H9 (cell line): ENCODE results near the gene ERGIC3. TPM values are rescaled to one million over a fixed set of nuclear protein-coding genes. Genes with fewer than 3 reads are reported as not detected.

ENCODE experiments used
- DNase-seq: peaks from one replicate; pipeline ENCODE4 v3.0.0-alpha.2; 2017
- H2AFZ ChIP-seq: one replicate; pipeline ENCODE4 v1.6.1; 2013; ENCODE audit warnings: mild to moderate bottlenecking, low read length, control low read depth, moderate library complexity
- H2AK5ac ChIP-seq: 2 replicates; pipeline ENCODE4 v1.6.1; 2013; ENCODE audit warnings: low read length, control low read depth, mixed read lengths; ENCODE audit not compliant: insufficient read length
- H2BK120ac ChIP-seq: one replicate; pipeline ENCODE4 v1.6.1; 2013; ENCODE audit warnings: low read depth, mild to moderate bottlenecking, low read length, control low read depth, inconsistent platforms; ENCODE audit not compliant: poor library complexity, severe bottlenecking
- H2BK12ac ChIP-seq: 2 replicates; pipeline ENCODE4 v1.6.1; 2013; ENCODE audit warnings: low read length, control low read depth, mixed read lengths, low read depth; ENCODE audit not compliant: insufficient read length
- H2BK15ac ChIP-seq: 2 replicates; pipeline ENCODE4 v1.6.1; 2013; ENCODE audit warnings: low read depth, low read length, control low read depth
- H2BK20ac ChIP-seq: one replicate; pipeline ENCODE4 v1.6.1; 2013; ENCODE audit warnings: low read depth, mild to moderate bottlenecking, low read length, control low read depth, inconsistent platforms; ENCODE audit not compliant: poor library complexity, severe bottlenecking
- H2BK5ac ChIP-seq: 2 replicates; pipeline ENCODE4 v1.6.1; 2013; ENCODE audit warnings: low read length, control low read depth, mixed read lengths; ENCODE audit not compliant: insufficient read length
- H3K14ac ChIP-seq: 2 replicates; pipeline ENCODE4 v1.6.1; 2013; ENCODE audit warnings: low read length, control low read depth; ENCODE audit not compliant: insufficient read depth
- H3K18ac ChIP-seq: 2 replicates; pipeline ENCODE4 v1.6.1; 2013; ENCODE audit warnings: low read depth, mild to moderate bottlenecking, mixed read lengths, low read length, control low read depth; ENCODE audit not compliant: insufficient read length
- H3K23ac ChIP-seq: 2 replicates; pipeline ENCODE4 v1.6.1; 2013; ENCODE audit warnings: low read length, control low read depth, mixed read lengths, low read depth; ENCODE audit not compliant: insufficient read length
- H3K23me2 ChIP-seq: 2 replicates; pipeline ENCODE4 v1.6.1; 2013; ENCODE audit warnings: low read depth, mild to moderate bottlenecking, mixed read lengths, low read length, control low read depth; ENCODE audit not compliant: insufficient read length, poor library complexity, severe bottlenecking
- H3K27ac ChIP-seq: 2 replicates; pipeline ENCODE4 v1.5.1; 2013; ENCODE audit warnings: low read length, control low read depth, mixed read lengths, low read depth; ENCODE audit not compliant: insufficient read length
- H3K27me3 ChIP-seq: 2 replicates; pipeline ENCODE4 v1.6.1; 2013; ENCODE audit warnings: low read length, control low read depth, inconsistent platforms; ENCODE audit not compliant: insufficient read depth
- H3K4ac ChIP-seq: 2 replicates; pipeline ENCODE4 v1.6.1; 2013; ENCODE audit warnings: low read depth, mild to moderate bottlenecking, control low read depth, inconsistent platforms, low read length, moderate library complexity
- H3K4me1 ChIP-seq: 2 replicates; pipeline ENCODE4 v1.6.1; 2013; ENCODE audit warnings: low read length, control low read depth, inconsistent platforms; ENCODE audit not compliant: insufficient read depth
- H3K4me2 ChIP-seq: 2 replicates; pipeline ENCODE4 v1.6.1; 2013; ENCODE audit warnings: low read length, control low read depth, mixed read lengths; ENCODE audit not compliant: insufficient read length, insufficient read depth
- H3K56ac ChIP-seq: 2 replicates; pipeline ENCODE4 v1.6.1; 2013; ENCODE audit warnings: low read depth, mild to moderate bottlenecking, mixed read lengths, low read length, control low read depth; ENCODE audit not compliant: insufficient read length
- H3K79me1 ChIP-seq: 2 replicates; pipeline ENCODE4 v1.6.1; 2013; ENCODE audit warnings: low read depth, mild to moderate bottlenecking, moderate library complexity, low read length, control low read depth, inconsistent platforms; ENCODE audit not compliant: insufficient read depth, poor library complexity, severe bottlenecking
- H3K79me2 ChIP-seq: 2 replicates; pipeline ENCODE4 v1.6.1; 2013; ENCODE audit warnings: low read length, control low read depth, inconsistent platforms; ENCODE audit not compliant: insufficient read depth
- H3K9ac ChIP-seq: 2 replicates; pipeline ENCODE4 v1.6.1; 2013; ENCODE audit warnings: low read length, control low read depth, mixed read lengths; ENCODE audit not compliant: insufficient read length; ENCODE audit errors: extremely low read depth
- H3K9me3 ChIP-seq: one replicate; pipeline ENCODE4 v1.6.1; 2013; ENCODE audit warnings: low read depth, low read length, inconsistent platforms; ENCODE audit not compliant: control insufficient read depth
- H3T11ph ChIP-seq: one replicate; pipeline ENCODE4 v1.6.1; 2013; ENCODE audit warnings: mild to moderate bottlenecking, low read length, control low read depth, inconsistent platforms
- H4K20me1 ChIP-seq: one replicate; pipeline ENCODE4 v1.6.1; 2013; ENCODE audit not compliant: control insufficient read depth, insufficient read length, insufficient read depth
- H4K5ac ChIP-seq: 2 replicates; pipeline ENCODE4 v1.6.1; 2013; ENCODE audit warnings: low read depth, mild to moderate bottlenecking, mixed read lengths, low read length, control low read depth; ENCODE audit not compliant: insufficient read length
- H4K8ac ChIP-seq: replicated peaks from 2 replicates; pipeline ENCODE4 v1.6.1; 2013; ENCODE audit warnings: low read length, control low read depth, mixed read lengths, low read depth; ENCODE audit not compliant: insufficient read length
- H4K91ac ChIP-seq: 2 replicates; pipeline ENCODE4 v1.6.1; 2013; ENCODE audit warnings: low read depth, mild to moderate bottlenecking, moderate library complexity, mixed read lengths, low read length, control low read depth; ENCODE audit not compliant: insufficient read length
- H3K27ac Mint-ChIP-seq, 3 experiments: 2 replicates in 2 of 3; 3 replicates in 1 of 3; pipeline ENCODE4 v1.8.0; 2020 to 2021; ENCODE audit warnings: mixed read lengths in 3 of 3, mild to moderate bottlenecking in 1 of 3, moderate library complexity in 1 of 3
- H3K27me3 Mint-ChIP-seq: 2 replicates; pipeline ENCODE4 v1.8.0; 2021; ENCODE audit warnings: low read depth, mild to moderate bottlenecking, moderate library complexity, mixed read lengths
- H3K36me3 Mint-ChIP-seq, 3 experiments: 2 replicates in 2 of 3; 3 replicates in 1 of 3; pipeline ENCODE4 v1.8.0; 2020 to 2021; ENCODE audit warnings: low read depth in 3 of 3, mixed read lengths in 3 of 3; ENCODE audit not compliant: insufficient read depth in 1 of 3
- H3K4me1 Mint-ChIP-seq, 2 experiments: 2 replicates each; pipeline ENCODE4 v1.8.0; 2020; ENCODE audit warnings: mixed read lengths in 2 of 2
- H3K4me3 Mint-ChIP-seq, 2 experiments: 2 replicates in 1 of 2; 3 replicates in 1 of 2; pipeline ENCODE4 v1.8.0; 2020 to 2021; ENCODE audit warnings: mild to moderate bottlenecking in 2 of 2, mixed read lengths in 2 of 2, moderate library complexity in 1 of 2
- H3K9me3 Mint-ChIP-seq, 2 experiments: 2 replicates in 1 of 2; 3 replicates in 1 of 2; pipeline ENCODE4 v1.8.0; 2020; ENCODE audit warnings: mild to moderate bottlenecking in 2 of 2, mixed read lengths in 2 of 2, moderate library complexity in 1 of 2
- CTCF ChIP-seq: fragments of 200-600 bp; sonication (generic); conservative IDR thresholded peaks from 3 replicates; pipeline ENCODE4 v1.8.0; 2021; ENCODE audit warnings: antibody characterized with exemption, mild to moderate bottlenecking
- WGBS: extraction: QIAGEN DNeasy Blood & Tissue Kit; methylation state at CpG from one replicate; pipeline ENCODE4 v1.1.7; 2013; ENCODE audit warnings: missing lambda C conversion rate, low lambda C conversion rate, mixed read lengths; ENCODE audit not compliant: insufficient read length; ENCODE audit errors: extremely low coverage; 5-methylcytosine and 5-hydroxymethylcytosine counted together
- total RNA-seq: library from RNA; stranded (reverse); gene quantifications from 2 replicates; pipeline ENCODE4 v1.2.1, GENCODE V29; 2021

Gene ERGIC3
- total RNA-seq, 1 experiment from 2014 or later, result 188 TPM

- Histone ChIP-seq H2AFZ (no peak overlapping the region), H3K18ac (no peak overlapping the region), H3K4me2 (no peak overlapping the region), H3K79me1 (no peaks in the 10 kb centered on the region), H3K14ac (no peak overlapping the region), H3K23ac (no peak overlapping the region), H2BK15ac (no peak overlapping the region), H3K4me1 (no peaks in the 10 kb centered on the region), H3K4ac (no peak overlapping the region), H2BK20ac (no peak overlapping the region), H3K27me3 (no peaks in the 10 kb centered on the region), H2BK120ac (no peak overlapping the region), H3K9ac (no peak overlapping the region), H3K79me2 (no peaks in the 10 kb centered on the region), H2AK5ac (no peak overlapping the region), H3K9me3 (no peaks in the 10 kb centered on the region), H4K20me1 (no peaks in the 10 kb centered on the region), H2BK5ac (no peak overlapping the region), H4K91ac (no peak overlapping the region), H4K8ac (no peak overlapping the region), H2BK12ac (no peak overlapping the region), H3K23me2 (no peaks in the 10 kb centered on the region), H3K27ac (no peak overlapping the region), H3T11ph (no peak overlapping the region), H3K56ac (no peak overlapping the region), H4K5ac (no peak overlapping the region)
- H3K4me3 Mint-ChIP-seq, result no peak overlapping the region
- no peaks in the 10 kb centered on the region for H3K4me1 Mint-ChIP-seq
- TF ChIP-seq CTCF, result no peak
- H3K9me3 Mint-ChIP-seq, result peaks cover 0 to 4% of the 10 kb centered on the region in 2 experiments; a peak in 2 of 5 replicates
- H3K27ac Mint-ChIP-seq, result no peak overlapping the region
- no CpG with 5 or more reads among the region's 8 CpGs for WGBS
- H3K27me3 Mint-ChIP-seq, result peaks cover 5% of the 10 kb centered on the region
- H3K36me3 Mint-ChIP-seq, result peaks cover 0 to 4% (median 3%) of the 10 kb centered on the region in 3 experiments; a peak in 3 of 7 replicates
- no peak for DNase-seq
Measured at GRCh38 chr20:35578469-35578868, 36.6 kb downstream of the ERGIC3 start.
